IMR-90 (cell line): ENCODE measurements around the gene ZDHHC22. TPM values are rescaled to one million over a fixed set of nuclear protein-coding genes. Genes with fewer than 3 reads are reported as not detected.

ENCODE experiments used
- ATAC-seq: fragments of 200-7000 bp; cut with Tn5 transposase; 2 replicates; pipeline ENCODE4 v1.9.1; 2020; ENCODE audit warnings: low read depth, mild to moderate bottlenecking, moderate library complexity
- BruUV-seq: library from RNA; stranded (reverse); fragments of 400-500 nt; replicated peaks from 2 replicates; lab custom pipeline; 2021; lab: Mats Ljungman, UMichigan
- CTCF ChIA-PET: fragments of 300-600 bp; formaldehyde crosslinking; extraction: SDS; loops from one replicate; lab custom pipeline; 2021; ENCODE audit warnings: antibody characterized with exemption; lab: Yijun Ruan, JAX
- POLR2A ChIA-PET: fragments of 300-600 bp; sonication (Branson Sonifier 250); formaldehyde crosslinking; loops from one replicate; lab custom pipeline; 2022; ENCODE audit warnings: antibody characterized with exemption; ENCODE audit not compliant: unreplicated experiment; lab: Charles Lee
- DNase-seq: peaks from one replicate; pipeline ENCODE4 v3.0.0; 2013
- H2AFZ ChIP-seq: replicated peaks from 2 replicates; pipeline ENCODE3; 2013; ENCODE audit warnings: low read length, mild to moderate bottlenecking; ENCODE audit not compliant: poor library complexity
- H2AK5ac ChIP-seq: 2 replicates; pipeline ENCODE4 v1.6.1; 2013; ENCODE audit warnings: low read depth, low read length, inconsistent platforms
- H2AK9ac ChIP-seq: replicated peaks from 2 replicates; pipeline ENCODE3; 2013; ENCODE audit warnings: mild to moderate bottlenecking, low read depth, low read length, moderate library complexity; ENCODE audit not compliant: poor library complexity
- H2BK120ac ChIP-seq: 2 replicates; pipeline ENCODE4 v1.6.1; 2013; ENCODE audit warnings: low read depth, low read length, inconsistent platforms
- H2BK15ac ChIP-seq: 3 replicates; pipeline ENCODE4 v1.6.1; 2013; ENCODE audit warnings: low read depth, low read length, inconsistent platforms
- H2BK20ac ChIP-seq: 2 replicates; pipeline ENCODE4 v1.6.1; 2013; ENCODE audit warnings: low read depth, mild to moderate bottlenecking, inconsistent platforms, low read length, moderate library complexity
- H2BK5ac ChIP-seq: 2 replicates; pipeline ENCODE4 v1.6.1; 2013; ENCODE audit warnings: mild to moderate bottlenecking, low read depth, low read length, inconsistent platforms; ENCODE audit not compliant: poor library complexity, severe bottlenecking
- H3K14ac ChIP-seq: replicated peaks from 2 replicates; pipeline ENCODE4 v1.6.1; 2013; ENCODE audit warnings: low read depth, low read length, inconsistent platforms
- H3K18ac ChIP-seq: 2 replicates; pipeline ENCODE4 v1.6.1; 2013; ENCODE audit warnings: low read depth, low read length, control low read depth
- H3K23ac ChIP-seq: 2 replicates; pipeline ENCODE4 v1.6.1; 2013; ENCODE audit warnings: low read depth, low read length, inconsistent platforms
- H3K27ac ChIP-seq: 2 replicates; pipeline ENCODE4 v1.5.1; 2013; ENCODE audit warnings: mild to moderate bottlenecking, control low read depth, low read length; ENCODE audit not compliant: insufficient read depth
- H3K27me3 ChIP-seq: 2 replicates; pipeline ENCODE4 v1.6.1; 2013; ENCODE audit warnings: low read length; ENCODE audit not compliant: control insufficient read depth, insufficient read depth
- H3K36me3 ChIP-seq: 2 replicates; pipeline ENCODE4 v1.6.1; 2013; ENCODE audit warnings: low read length, mixed read lengths; ENCODE audit not compliant: control insufficient read depth, insufficient read depth
- H3K4ac ChIP-seq: 2 replicates; pipeline ENCODE4 v1.6.1; 2013; ENCODE audit warnings: low read depth, low read length, inconsistent platforms
- H3K4me1 ChIP-seq: 2 replicates; pipeline ENCODE4 v1.6.1; 2013; ENCODE audit warnings: low read length, mixed read lengths; ENCODE audit not compliant: control insufficient read depth, insufficient read depth
- H3K4me2 ChIP-seq: 2 replicates; pipeline ENCODE4 v1.6.1; 2013; ENCODE audit warnings: low read depth, mild to moderate bottlenecking, control low read depth, low read length, moderate library complexity
- H3K4me3 ChIP-seq: 2 replicates; pipeline ENCODE4 v1.5.1; 2013; ENCODE audit warnings: low read depth, mild to moderate bottlenecking, control low read depth, low read length, moderate library complexity; ENCODE audit not compliant: insufficient read depth
- H3K56ac ChIP-seq: 2 replicates; pipeline ENCODE4 v1.6.1; 2013; ENCODE audit warnings: low read length, inconsistent platforms; ENCODE audit not compliant: insufficient read depth; ENCODE audit errors: extremely low read depth
- H3K79me1 ChIP-seq, 2 experiments: 2 replicates each; pipeline ENCODE4 v1.6.1; 2013; ENCODE audit warnings: low read length in 2 of 2, inconsistent platforms in 1 of 2, low read depth in 1 of 2
- H3K9ac ChIP-seq: 2 replicates; pipeline ENCODE4 v1.6.1; 2013; ENCODE audit warnings: low read depth, low read length, control low read depth
- H3K9me1 ChIP-seq: 2 replicates; pipeline ENCODE4 v1.6.1; 2013; ENCODE audit warnings: low read length, inconsistent platforms; ENCODE audit not compliant: insufficient read depth
- H3K9me3 ChIP-seq: 2 replicates; pipeline ENCODE4 v1.6.1; 2013; ENCODE audit warnings: low read length; ENCODE audit not compliant: control insufficient read depth, insufficient read depth
- H4K20me1 ChIP-seq: 2 replicates; pipeline ENCODE4 v1.6.1; 2013; ENCODE audit warnings: low read length, inconsistent platforms; ENCODE audit not compliant: insufficient read depth
- H4K5ac ChIP-seq: 2 replicates; pipeline ENCODE4 v1.6.1; 2013; ENCODE audit warnings: mild to moderate bottlenecking, low read depth, low read length, control low read depth
- H4K8ac ChIP-seq, 2 experiments: 2 replicates each; pipeline ENCODE4 v1.6.1; 2013; ENCODE audit warnings: low read depth in 2 of 2, low read length in 2 of 2, control low read depth in 1 of 2, inconsistent platforms in 1 of 2
- H4K91ac ChIP-seq: 2 replicates; pipeline ENCODE4 v1.6.1; 2013; ENCODE audit warnings: low read depth, low read length, inconsistent platforms; ENCODE audit not compliant: insufficient read depth
- MXI1 ChIP-seq: IDR thresholded peaks from 2 replicates; pipeline ENCODE4 v1.6.1; 2012; ENCODE audit warnings: low read depth, mild to moderate bottlenecking, low read length, moderate library complexity, borderline replicate concordance
- USF2 ChIP-seq: fragments of 150-350 bp; IDR thresholded peaks from 2 replicates; pipeline ENCODE4 v1.6.1; 2017; ENCODE audit warnings: mild to moderate bottlenecking, antibody characterized with exemption, low read length, low read depth
- WGBS, 2 experiments: methylation state at CpG; one replicate each; pipeline versions ENCODE4 v1.1.5 to v1.1.7; 2013; ENCODE audit warnings: missing lambda C conversion rate in 2 of 2; ENCODE audit not compliant: insufficient read length in 1 of 2; ENCODE audit errors: extremely low coverage in 2 of 2; 5-methylcytosine and 5-hydroxymethylcytosine counted together
- dilution Hi-C: fragments of 300-500 bp; cut with HindIII; formaldehyde crosslinking; loops from one replicate; pipeline ENCODE4 v1.14.3; 2018; ENCODE audit warnings: low sequenced_read_pairs; ENCODE audit not compliant: unreplicated experiment
- in situ Hi-C: fragments of 300-500 bp; cut with MboI; formaldehyde crosslinking; loops from 3 replicates; pipeline ENCODE4 v1.14.3; 2019; ENCODE audit warnings: low sequenced_read_pairs, inconsistent platforms, mixed read lengths
- intact Hi-C: fragments of 100-400 bp; cut with micrococcal nuclease; formaldehyde crosslinking; loops from 2 replicates; pipeline ENCODE4 v1.10.0; 2022
- polyA plus RNA-seq, 3 experiments: library from polyadenylated mRNA; depleted of rRNA; stranded (reverse); fragments of >200 nt; gene quantifications; 2 replicates each; pipeline ENCODE4 v1.2.3, GENCODE V29; 2012; ENCODE audit warnings: low replicate concordance in 1 of 3
- total RNA-seq: library from RNA; depleted of rRNA; stranded (reverse); fragments of >200 nt; gene quantifications from 2 replicates; pipeline ENCODE4 v1.2.3, GENCODE V29; 2012

The ZDHHC22 gene
- total and polyA plus RNA-seq, 2 of the 4 experiments (the other 2 are of a cell fraction): not detected

GRCh38 chr14:77148510-77149231 lies 7.1 kb upstream of the ZDHHC22 start:
- intact Hi-C loops: no loop called here
- Histone ChIP-seq H3K9me1 (no peaks in the 10 kb centered on the region), H3K4ac (no peak overlapping the region), H4K20me1 (no peaks in the 10 kb centered on the region), H4K5ac (no peak overlapping the region), H2BK120ac (no peak overlapping the region), H2AK9ac (no peak overlapping the region), H4K91ac (no peak overlapping the region), H4K8ac (no peak overlapping the region), H3K4me1 (no peaks in the 10 kb centered on the region), H3K36me3 (no peaks in the 10 kb centered on the region), H3K27me3 (peaks cover 36% of the 10 kb centered on the region), H3K23ac (no peak overlapping the region), H3K14ac (no peak overlapping the region), H3K9ac (no peak overlapping the region), H3K56ac (no peak overlapping the region), H2BK5ac (no peak overlapping the region), H3K9me3 (no peaks in the 10 kb centered on the region), H2BK15ac (no peak overlapping the region), H3K4me3 (no peak overlapping the region), H2BK20ac (no peak overlapping the region), H3K27ac (no peak overlapping the region), H3K79me1 (no peaks in the 10 kb centered on the region), H3K4me2 (no peak overlapping the region), H2AFZ (no peak overlapping the region), H2AK5ac (no peak overlapping the region), H3K18ac (no peak overlapping the region)
- CTCF ChIA-PET: interaction anchor here (0.6 to 1.0 kb wide), 2 partner anchors 65 to 276 kb away, joined by 3 read pairs; no protein-coding TSS in a partner anchor
- no TSS peak for BruUV-seq
- POLR2A ChIA-PET: interaction anchor here (0.6 kb wide), 1 partner anchor 10 kb away, joined by 5 read pairs; no protein-coding TSS in a partner anchor
- dilution Hi-C loops: no loop called here
- no peak for ATAC-seq
- DNase-seq: no peak
- TF ChIP-seq MXI1 (no peak), USF2 (peak; percentile 65)
- in situ Hi-C loops: no loop called here
- WGBS, 2 experiments: no CpG with 5 or more reads among the region's 8 CpGs
